Choroid plexus epithelial cell (primary cell): ENCODE data around the gene CLEC2A.
"Not testable (repeated sequence)": the region's sequence is repeated elsewhere in the genome, so short reads cannot be mapped to it uniquely, and the experiment has no call there.

Experiments
- DNase-seq: peaks from one replicate; pipeline ENCODE4 v3.0.0-alpha.2; 2010; ENCODE audit warnings: low read depth
- H3K4me3 ChIP-seq: 2 replicates; pipeline ENCODE4 v1.5.1; 2011; ENCODE audit warnings: low read depth, mild to moderate bottlenecking, control low read depth, low read length, moderate library complexity
- CTCF ChIP-seq: conservative IDR thresholded peaks from 2 replicates; pipeline ENCODE4 v1.5.1; 2011; ENCODE audit warnings: low read depth, mild to moderate bottlenecking, control low read depth, inconsistent platforms, low read length, moderate library complexity

The CLEC2A gene

GRCh38 chr12:9888665-9889273, 43.4 kb downstream of the CLEC2A start:
- TF ChIP-seq CTCF = no peak
- no peak overlapping the region for H3K4me3 ChIP-seq
- DNase-seq = no peak

- no peak for TF ChIP-seq CTCF
- H3K4me3 ChIP-seq = no peak overlapping the region
- DNase-seq = peak; percentile 56
Observed at GRCh38 chr12:9883175-9883574, 49.0 kb downstream of the CLEC2A start.

- H3K4me3 ChIP-seq = no peak overlapping the region
- DNase-seq = no peak
- no peak for TF ChIP-seq CTCF
Observed at GRCh38 chr12:9881988-9882387, 50.2 kb downstream of the CLEC2A start.

- TF ChIP-seq CTCF = no peak
- DNase-seq = no peak
- H3K4me3 ChIP-seq = no peak within 1 kb of the TSS
Observed at GRCh38 chr12:9881246-9881645, 50.9 kb downstream of the CLEC2A start, which contains the start of gene KLRF2. TSS of gene KLRF2 (plus strand) at chr12:9881489. CDS start at chr12:9881596, 107 bp downstream.

- H3K4me3 ChIP-seq = no peak overlapping the region
Observed at GRCh38 chr12:9880532-9881078, 51.6 kb downstream of the CLEC2A start.

GRCh38 chr12:9876120-9876519, 56.0 kb downstream of the CLEC2A start:
- H3K4me3 ChIP-seq = not testable (repeated sequence)

More at GRCh38 chr12:9880532-9881078, 51.6 kb downstream of the CLEC2A start:
- DNase-seq = no peak
- TF ChIP-seq CTCF = no peak

GRCh38 chr12:9872742-9873141, 59.4 kb downstream of the CLEC2A start:
- DNase-seq = no peak
- no peak for TF ChIP-seq CTCF
- no peak overlapping the region for H3K4me3 ChIP-seq

More at GRCh38 chr12:9876120-9876519, 56.0 kb downstream of the CLEC2A start:
- not testable (repeated sequence) for DNase-seq
